Measurements from ENCODE around the gene ZNF639.

DNA sequence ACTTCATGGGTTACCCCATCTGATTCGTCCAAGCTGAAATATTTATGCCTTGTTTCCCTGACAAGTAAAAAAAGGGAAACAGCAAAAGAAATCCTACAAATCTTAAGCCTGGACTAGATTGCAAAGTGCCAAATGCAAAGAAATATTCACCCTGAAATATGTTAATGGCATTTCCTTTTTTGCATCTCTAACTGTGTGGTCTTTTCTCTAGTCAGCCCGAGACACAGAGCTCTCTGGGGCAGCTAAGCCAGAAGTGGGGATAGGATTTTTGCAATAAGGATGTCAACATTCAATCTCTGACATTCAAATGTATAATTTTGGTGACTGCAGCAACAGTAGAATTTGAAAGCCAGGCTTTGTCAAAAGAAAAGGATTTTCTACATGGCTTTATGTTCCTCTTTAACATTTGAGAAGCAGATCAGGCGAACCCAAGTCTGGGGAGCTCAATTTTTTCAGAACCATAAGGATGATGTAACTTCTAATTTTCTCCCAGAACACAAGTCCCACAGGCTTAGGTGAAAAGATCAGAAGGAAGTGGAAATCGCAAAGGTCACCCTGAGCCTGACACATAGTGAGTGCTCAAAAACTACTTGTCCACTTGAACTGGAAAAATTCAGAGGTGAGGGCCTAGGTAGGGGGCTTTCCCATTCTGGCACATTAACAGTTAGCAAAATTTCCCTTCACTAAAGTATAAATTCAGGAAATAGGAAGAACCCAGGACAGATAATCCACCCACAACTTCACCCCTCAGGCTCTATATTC lies 43.7 kb upstream of the ZNF639 start:
- TF ChIP-seq, protein P1, sequence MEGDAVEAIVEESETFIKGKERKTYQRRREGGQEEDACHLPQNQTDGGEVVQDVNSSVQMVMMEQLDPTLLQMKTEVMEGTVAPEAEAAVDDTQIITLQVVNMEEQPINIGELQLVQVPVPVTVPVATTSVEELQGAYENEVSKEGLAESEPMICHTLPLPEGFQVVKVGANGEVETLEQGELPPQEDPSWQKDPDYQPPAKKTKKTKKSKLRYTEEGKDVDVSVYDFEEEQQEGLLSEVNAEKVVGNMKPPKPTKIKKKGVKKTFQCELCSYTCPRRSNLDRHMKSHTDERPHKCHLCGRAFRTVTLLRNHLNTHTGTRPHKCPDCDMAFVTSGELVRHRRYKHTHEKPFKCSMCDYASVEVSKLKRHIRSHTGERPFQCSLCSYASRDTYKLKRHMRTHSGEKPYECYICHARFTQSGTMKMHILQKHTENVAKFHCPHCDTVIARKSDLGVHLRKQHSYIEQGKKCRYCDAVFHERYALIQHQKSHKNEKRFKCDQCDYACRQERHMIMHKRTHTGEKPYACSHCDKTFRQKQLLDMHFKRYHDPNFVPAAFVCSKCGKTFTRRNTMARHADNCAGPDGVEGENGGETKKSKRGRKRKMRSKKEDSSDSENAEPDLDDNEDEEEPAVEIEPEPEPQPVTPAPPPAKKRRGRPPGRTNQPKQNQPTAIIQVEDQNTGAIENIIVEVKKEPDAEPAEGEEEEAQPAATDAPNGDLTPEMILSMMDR (tag by site-specific recombination; IDR thresholded peaks at IDR 0.05) = no peak
- TF ChIP-seq MYNN (tag by site-specific recombination; IDR thresholded peaks at IDR 0.05; ENCODE audit: borderline replicate concordance) = no peak
- no peak for TF ChIP-seq ZBTB21 (tag by site-specific recombination; IDR thresholded peaks at IDR 0.05)

All from HEK293 (cell line).